Stimulated activated CD8-positive, alpha-beta memory T cell treated with anti-CD3 and anti-CD28 coated beads, Interleukin-2, amount 100 ng/mL, for 48 hours (primary cell): Measurements from ENCODE around the gene BRCA1.
"Not testable (repeated sequence)": the region's sequence is repeated elsewhere in the genome, so short reads cannot be mapped to it uniquely, and the experiment has no call there.

Experiments
- DNase-seq, 2 donors: peaks; one replicate each; pipeline ENCODE4 v3.0.0-alpha.2; 2020; ENCODE audit warnings: low read depth in 2 of 2

BRCA1 gene

DNA sequence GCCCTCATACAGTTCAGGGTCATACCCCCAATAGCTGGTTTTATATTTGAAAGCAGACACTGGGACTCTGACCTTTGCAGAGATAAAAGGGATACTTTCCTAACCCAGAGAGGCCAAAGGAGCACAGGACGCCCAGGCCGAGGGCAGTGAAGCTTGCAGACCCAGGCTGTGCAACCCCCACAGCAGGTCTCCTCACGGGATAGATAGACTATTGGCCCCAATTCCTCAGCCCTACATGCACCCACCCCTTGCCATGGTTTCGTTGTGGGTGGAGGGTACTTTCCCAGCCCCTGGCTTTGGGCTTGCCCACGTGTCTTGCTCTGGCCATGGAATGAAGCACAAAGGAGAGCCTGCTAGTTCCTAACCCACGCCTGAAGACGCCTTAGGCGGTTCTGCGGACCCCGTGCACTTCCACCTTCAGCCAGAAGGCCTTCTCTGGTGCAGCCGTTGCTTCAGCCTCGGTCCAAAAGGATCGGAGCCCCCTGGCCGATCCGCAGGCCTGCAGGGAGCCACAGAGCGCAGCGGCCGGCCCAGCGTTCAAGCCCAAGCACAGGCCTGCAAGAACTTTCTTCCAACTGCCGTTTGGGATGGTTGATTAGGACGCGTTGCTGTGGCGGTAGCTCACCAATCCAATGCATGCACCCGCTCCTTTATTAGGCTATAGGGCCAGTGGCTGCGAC, 9.8 kb upstream of the BRCA1 start:
- no peak for DNase-seq

DNA sequence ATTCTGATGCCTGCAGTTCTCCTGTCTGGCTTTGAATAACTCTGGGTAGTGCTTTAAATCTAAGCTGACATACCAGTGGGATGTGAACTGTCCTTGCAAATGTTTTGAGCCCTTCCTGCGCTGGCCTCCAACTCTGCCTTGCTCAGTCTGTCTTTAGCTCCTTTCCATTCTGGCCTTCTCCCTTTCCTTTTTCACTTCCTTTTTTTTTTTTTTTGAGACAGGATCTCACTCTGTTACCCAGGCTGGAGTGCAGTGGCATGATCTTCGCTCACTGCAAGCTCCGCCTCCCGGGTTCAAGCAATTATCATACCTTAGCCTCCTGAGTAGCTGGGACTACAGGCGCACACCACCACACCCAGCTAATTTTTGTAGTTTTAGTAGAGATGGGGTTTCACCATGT, 8.3 kb upstream of the BRCA1 start:
- DNase-seq = not testable (repeated sequence)

DNA sequence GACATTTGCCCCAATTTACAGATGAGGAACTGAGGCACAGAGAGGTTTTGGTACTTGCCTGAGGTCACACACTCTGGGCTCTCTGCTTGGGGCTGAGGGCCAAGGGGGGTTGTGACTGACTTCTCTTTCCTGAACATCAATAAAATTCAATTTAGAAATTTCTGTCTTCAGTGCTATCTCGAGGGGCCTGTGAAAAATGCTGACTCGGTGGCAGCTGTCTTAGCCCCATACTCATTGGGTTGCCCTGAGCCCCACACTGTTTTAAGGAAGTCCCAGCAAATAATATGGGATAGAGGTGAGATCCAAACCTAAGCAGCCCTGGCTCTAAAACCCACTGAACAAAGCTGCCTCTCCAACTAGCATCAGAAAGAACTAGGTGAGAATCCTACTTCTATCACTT, 7.0 kb upstream of the BRCA1 start:
- no peak for DNase-seq

DNA sequence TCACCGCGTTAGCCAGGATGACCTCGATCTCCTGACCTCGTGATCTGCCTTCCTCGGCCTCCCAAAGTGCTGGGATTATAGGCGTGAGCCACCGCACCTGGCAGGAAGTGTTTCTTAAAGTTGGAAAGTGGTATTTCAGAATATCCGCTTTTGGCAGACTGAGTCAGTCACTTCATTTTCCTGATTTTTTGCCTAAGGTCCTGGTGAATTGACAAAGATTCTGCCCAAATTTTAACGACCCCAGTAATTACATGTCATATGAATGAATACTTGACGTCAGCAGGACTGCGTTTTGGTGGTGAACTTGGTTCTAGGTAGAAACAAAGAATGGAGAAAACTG, 4.5 kb upstream of the BRCA1 start:
- DNase-seq = no peak

DNA sequence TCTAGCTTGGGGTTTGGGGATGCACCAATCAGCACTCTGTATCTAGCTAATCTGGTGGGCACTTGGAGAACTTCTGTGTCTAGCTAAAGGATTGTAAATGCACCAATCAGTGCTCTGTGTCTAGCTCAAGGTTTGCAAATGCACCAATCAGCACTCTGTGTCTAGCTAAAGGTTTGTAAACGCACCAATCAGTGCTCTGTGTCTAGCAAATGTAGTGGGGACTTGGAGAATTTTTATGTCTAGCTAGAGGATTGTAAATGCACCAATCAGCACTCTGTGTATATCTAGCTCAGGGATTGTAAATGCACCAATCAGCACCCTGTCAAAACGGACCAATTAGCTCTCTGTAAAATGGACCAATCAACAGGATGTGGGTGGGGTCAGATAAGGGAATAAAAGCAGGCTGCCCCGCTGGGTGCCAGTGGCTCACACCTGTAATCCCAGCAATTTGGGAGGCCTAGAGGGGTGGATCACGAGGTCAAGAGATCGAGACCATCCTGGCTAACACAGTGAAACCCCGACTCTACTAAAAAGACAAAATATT, 2.2 kb upstream of the BRCA1 start:
- DNase-seq = not testable (repeated sequence)

DNA sequence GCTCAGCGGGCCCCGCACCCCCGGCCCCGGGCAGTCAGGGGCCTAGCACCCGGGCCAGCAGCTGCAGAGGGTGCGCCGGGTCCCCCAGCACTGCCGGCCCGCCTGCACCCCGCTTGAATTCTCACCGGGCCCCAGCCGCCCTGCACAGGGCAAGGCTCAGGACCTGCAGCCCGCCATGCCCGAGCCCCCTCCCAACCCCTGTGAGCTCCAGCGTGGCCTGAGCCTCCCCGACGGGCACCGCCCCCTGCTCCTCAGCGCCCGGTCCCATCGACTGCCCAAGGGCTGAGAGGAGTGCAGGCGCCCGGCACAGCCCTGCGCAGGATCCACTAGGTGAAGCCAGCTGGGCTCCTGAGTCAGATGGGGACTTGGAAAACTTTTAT, 1.7 kb upstream of the BRCA1 start:
- no peak for DNase-seq

DNA sequence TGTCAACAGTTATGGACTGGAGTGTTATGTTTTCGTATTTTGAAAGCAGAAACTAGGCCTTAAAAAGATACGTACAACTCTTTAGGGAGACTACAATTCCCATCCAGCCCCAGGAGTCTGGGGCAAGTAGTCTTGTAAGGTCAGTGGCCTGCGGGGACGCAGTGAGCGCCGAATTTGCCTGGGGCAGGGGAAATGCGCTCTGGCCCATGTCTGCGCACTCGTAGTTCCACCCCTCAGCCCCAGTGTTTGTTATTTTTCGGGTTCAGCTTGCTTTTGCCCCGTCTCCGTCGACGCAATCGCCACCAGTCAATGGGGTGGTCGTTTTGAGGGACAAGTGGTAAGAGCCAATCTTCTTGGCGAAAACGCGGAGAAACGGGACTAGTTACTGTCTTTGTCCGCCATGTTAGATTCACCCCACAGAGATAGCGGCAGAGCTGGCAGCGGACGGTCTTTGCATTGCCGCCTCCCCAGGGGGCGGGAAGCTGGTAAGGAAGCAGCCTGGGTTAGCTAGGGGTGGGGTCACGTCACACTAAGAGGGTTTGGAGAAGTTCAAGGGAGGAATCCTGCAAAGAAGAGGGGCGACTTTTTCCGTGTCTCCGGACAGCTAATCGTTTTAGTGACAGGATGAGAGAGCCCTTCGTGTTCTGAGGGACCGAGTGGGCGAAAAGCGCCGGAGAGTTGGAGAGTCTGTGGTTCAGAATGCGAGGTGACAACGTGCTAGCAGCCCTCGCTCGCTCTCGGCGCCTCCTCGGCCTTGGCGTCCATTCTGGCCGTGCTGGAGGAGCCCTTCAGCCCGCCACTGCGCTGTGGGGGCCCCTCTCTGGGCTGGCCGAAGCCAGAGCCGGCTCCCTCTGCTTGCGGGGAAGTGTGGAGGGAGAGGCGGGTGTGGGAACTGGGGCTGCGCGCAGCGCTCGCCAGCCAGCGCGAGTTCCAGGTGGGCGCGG, 1.1 kb upstream of the BRCA1 start:
- no peak for DNase-seq

DNA sequence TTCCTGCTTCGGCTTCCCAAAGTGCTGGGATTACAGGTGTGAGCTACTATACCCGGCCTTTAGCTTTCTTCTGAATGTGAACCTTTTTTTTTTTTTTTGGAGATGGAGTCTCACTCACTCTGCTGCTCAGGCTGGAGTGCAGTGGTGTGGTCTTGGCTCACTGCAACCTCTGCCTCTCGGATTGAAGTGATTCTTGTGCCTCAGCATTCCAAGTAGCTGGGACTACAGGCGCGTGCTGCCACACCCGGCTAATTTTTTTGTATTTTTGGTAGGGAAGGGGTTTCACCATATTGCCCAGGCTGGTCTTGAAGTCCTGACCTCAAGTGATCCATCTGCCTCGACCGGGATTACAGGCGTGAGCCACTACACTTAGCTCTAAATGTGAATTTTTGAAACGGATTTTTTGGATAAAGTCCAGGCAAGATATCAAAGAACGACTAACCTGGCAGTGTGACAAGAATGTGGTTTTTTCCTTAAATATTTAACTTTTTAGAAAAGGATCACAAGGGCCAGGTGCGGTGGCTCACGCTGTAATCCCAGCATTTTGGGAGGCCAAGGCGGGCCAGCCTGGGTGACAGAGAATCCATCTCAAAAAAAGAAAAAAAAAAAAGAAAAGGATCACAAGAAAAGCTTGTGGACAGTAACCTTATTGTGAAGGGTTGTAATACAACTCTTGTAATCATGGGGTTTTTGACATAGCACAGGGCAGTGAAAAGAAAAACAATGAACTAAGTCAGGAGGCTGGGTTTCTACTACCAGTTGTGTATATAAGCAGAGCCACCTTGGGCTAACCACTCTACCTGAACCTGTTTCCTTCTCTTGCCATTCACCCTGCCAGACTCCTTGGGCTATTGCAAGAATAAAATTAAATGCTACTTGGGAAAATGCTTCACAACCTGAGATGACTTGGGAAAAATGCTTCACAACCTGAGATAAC, 6.2 kb downstream of the BRCA1 start:
- no peak for DNase-seq

DNA sequence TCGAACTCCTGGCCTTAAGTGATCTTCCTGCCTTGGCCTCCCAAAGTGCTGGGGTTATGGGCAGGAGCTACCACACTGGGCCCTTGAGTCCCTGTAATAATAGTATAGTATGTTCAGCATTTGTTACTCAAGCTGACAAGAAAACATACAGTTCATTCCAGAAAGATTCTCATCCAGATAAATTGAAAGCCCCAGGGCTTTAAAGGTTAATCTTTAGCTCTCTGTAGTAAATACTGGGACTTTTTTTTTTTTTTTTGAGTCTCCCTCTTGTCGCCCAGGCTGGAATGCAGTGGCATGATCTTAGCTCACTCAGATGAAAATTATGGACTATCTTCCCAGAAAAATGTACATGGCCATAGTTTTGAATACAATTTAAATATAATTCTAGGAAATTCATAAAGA, 11.0 kb downstream of the BRCA1 start:
- DNase-seq = no peak

DNA sequence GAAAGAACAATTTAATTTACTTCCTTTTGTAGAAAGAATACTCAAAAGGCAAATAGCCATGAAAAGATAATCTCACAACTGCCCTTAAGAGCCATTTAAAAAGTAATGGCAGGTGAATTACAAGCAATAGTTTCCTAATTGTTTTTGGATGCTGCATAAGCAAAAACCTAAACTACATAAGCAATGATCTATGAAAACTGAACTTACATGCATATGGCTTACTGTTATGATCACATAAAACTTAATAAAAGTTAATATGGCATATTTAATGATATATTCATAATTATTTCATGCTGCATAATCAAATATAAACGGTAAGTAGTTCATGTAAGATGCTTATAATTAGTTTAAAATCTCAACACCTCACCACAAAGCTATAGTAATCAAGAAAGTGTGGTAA, 18.6 kb downstream of the BRCA1 start:
- no peak for DNase-seq

DNA sequence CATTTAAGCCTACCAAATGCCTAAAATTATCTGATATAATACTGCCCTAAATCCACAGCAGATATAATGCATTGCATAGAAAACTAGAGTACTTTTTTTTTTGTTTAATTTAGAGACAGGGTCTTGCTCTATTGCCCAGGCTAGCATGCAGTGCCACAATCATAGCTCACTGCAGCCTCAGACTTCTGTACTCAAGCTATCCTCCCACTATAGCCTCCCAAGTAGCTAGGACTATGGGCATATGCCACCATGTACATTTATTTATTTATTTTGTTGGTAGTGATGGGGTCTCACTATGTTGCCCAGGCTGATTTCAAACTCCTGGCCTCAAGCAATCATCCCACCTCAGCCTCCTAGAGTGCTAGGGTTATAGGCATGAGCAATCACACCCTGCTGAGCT, 20.0 kb downstream of the BRCA1 start:
- no peak for DNase-seq

DNA sequence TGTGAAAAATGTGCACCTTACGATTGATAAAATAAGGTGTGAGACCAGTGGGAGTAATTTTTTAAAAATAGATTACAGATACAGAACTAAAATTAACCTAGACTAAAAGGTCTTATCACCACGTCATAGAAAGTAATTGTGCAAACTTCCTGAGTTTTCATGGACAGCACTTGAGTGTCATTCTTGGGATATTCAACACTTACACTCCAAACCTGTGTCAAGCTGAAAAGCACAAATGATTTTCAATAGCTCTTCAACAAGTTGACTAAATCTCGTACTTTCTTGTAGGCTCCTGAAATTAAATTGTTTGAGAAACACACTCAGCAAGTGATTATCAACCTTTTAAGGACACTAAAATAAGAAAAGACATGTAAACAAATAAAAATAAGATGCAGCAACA, 20.5 kb downstream of the BRCA1 start:
- DNase-seq = no peak

DNA sequence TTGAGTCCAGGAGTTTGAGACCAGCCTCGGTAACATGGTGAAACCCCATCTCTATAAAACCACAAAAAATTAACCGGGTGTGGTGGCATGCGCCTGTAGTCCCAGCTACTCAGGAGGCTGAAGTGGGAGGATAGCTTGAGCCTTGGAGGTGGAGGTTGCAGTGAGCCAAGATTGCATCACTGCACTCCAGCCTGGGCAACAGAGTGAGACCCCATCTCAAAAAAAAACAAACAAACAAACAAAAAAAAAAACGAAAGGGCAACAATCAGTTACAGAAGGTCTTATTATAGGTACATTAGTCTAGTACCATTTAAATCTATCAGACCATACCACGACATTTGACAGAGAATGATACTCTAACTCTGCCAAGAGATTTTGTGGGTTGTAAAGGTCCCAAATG, 29.8 kb downstream of the BRCA1 start:
- DNase-seq = not testable (repeated sequence)

DNA sequence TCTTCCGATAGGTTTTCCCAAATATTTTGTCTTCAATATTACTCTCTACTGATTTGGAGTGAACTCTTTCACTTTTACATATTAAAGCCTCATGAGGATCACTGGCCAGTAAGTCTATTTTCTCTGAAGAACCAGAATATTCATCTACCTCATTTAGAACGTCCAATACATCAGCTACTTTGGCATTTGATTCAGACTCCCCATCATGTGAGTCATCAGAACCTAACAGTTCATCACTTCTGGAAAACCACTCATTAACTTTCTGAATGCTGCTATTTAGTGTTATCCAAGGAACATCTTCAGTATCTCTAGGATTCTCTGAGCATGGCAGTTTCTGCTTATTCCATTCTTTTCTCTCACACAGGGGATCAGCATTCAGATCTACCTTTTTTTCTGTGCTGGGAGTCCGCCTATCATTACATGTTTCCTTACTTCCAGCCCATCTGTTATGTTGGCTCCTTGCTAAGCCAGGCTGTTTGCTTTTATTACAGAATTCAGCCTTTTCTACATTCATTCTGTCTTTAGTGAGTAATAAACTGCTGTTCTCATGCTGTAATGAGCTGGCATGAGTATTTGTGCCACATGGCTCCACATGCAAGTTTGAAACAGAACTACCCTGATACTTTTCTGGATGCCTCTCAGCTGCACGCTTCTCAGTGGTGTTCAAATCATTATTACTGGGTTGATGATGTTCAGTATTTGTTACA, 30.9 kb downstream of the BRCA1 start:
- DNase-seq = no peak

DNA sequence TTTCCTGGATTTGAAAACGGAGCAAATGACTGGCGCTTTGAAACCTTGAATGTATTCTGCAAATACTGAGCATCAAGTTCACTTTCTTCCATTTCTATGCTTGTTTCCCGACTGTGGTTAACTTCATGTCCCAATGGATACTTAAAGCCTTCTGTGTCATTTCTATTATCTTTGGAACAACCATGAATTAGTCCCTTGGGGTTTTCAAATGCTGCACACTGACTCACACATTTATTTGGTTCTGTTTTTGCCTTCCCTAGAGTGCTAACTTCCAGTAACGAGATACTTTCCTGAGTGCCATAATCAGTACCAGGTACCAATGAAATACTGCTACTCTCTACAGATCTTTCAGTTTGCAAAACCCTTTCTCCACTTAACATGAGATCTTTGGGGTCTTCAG, 32.3 kb downstream of the BRCA1 start:
- no peak for DNase-seq

DNA sequence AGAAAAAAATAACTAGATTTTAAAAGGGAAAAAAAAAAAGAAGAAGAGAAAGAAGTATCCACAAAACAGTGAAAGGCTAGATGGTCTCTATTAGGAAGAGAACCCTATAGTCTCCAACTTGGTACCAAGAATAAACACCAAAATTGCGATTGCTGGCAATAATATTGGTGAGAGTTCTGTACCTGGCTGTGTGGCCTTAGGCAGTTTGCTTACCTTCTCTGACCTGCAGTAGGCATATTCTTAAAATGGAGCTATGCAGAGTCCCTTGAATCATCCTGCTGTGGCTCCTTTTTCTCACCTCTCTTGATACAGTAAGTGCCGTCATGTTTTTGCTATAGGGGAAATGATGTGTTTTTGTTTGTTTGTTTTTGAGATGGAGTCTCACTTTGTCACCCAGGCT, 35.1 kb downstream of the BRCA1 start:
- no peak for DNase-seq

DNA sequence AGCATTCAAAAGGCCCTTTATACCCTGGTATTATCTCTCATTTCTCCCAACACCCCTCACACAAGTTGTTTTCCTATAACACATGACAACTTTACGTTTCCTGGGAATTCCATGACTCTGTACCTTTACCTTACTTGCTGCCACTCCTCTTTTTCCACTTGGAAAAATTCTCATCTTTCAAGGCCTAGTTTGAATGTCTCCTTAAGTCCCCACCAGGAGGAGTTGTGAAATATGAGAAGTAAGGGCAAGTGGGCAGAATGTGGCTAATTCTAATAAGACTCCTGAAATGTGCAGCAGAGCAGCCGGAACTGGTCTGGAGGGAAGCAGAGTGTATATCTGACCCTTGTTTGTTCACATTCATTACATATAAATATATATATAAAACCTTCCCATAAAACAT, 39.7 kb downstream of the BRCA1 start:
- no peak for DNase-seq

DNA sequence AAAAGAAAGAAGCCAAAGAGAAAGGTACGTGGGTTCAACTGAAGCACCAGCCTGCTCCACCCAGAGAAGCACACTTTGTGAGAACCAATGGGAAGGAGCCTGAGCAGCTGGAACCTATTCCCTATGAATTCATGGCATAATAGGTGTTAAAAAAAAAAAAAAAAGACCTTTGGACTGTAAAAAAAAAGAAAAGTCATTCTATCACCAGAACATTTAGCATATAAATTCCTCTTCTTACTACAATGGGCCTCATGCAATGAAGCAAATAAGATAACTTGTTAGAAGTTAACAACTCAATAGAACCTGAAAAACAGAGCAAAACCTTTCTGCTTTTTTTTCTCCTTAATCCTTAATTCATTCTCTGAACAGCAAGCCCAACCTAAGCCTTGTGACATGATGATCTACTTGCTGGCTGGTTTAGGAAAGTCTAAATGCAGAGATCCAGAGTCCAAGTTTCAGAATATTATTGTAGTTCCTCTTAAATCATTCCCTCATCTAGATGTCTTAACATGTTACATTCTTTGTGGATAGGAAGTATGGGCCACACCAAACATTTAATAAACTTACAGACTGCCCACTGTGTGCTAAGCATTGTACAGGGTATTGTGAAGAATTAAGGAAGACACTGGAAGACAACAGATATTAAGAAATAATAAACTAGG, 45.4 kb downstream of the BRCA1 start:
- DNase-seq = no peak

DNA sequence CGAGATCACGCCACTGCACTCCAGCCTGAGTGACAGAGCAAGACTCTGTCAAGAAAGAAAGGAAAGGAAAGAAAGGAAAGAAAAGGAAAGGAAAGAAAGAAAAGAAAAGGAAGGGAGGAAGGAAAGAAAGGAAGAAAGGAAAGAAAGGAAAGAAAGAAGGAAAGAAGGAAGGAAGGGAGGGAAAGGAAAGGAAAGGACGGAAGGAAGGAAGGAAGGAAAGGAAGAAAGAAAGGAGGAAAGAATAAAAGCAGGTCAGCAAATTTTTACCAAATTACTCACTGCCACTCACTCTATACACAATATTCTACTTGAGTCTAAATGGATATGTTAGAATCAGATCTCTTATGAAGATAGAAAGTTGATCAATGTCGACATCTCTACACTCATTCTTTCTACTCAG, 50.3 kb downstream of the BRCA1 start:
- DNase-seq = no peak

DNA sequence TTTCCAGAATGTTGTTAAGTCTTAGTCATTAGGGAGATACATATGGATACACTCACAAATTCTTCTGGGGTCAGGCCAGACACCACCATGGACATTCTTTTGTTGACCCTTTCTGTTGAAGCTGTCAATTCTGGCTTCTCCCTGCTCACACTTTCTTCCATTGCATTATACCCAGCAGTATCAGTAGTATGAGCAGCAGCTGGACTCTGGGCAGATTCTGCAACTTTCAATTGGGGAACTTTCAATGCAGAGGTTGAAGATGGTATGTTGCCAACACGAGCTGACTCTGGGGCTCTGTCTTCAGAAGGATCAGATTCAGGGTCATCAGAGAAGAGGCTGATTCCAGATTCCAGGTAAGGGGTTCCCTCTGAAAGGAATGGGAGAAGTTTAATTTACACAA, 54.3 kb downstream of the BRCA1 start:
- no peak for DNase-seq

DNA sequence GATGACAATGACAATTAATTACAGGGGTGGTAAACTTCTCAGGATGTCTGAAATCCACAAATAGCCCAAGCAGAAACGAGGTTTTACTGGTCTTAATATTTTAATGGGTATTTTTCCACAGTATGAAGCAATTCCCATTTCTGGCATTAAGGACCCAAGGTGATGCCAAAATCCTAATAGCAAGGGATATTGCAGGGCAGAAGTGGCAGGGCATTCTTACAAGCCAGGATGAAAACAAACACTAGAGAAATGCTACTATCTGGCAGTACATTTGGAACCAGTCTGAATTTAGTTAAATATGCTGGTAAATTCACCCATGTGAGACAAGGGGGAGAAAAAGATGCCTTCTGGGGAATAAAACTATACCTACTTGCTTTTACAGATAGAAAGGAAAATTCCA, 54.9 kb downstream of the BRCA1 start:
- no peak for DNase-seq
